HepG2 (cell line): Measurements from ENCODE around the gene POLRMT. TPM values are rescaled to one million over a fixed set of nuclear protein-coding genes. Genes with fewer than 3 reads are reported as not detected.

ENCODE experiments used
- AGO1 ChIP-seq: fragments of 200-400 bp; formaldehyde crosslinking; IDR thresholded peaks from 2 replicates; pipeline ENCODE4 v1.6.1; 2017; ENCODE audit warnings: mild to moderate bottlenecking, low read depth, low read length, moderate library complexity; ENCODE audit not compliant: poor library complexity, severe bottlenecking
- ETV5 ChIP-seq: IDR thresholded peaks from 2 replicates; pipeline ENCODE4 v1.6.1; 2018; ENCODE audit warnings: missing biosample characterization, missing genetic modification reagents, inconsistent platforms, borderline replicate concordance
- FOXJ3 ChIP-seq: sonication (generic); formaldehyde crosslinking; IDR thresholded peaks from 2 replicates; pipeline ENCODE4 v1.4.0; 2020; ENCODE audit warnings: missing genetic modification reagents, mild to moderate bottlenecking, borderline replicate concordance
- FOXK2 ChIP-seq: fragments of 450-650 bp; IDR thresholded peaks from 2 replicates; pipeline ENCODE4 v1.6.1; 2016
- GATAD2A ChIP-seq: IDR thresholded peaks from 2 replicates; pipeline ENCODE4 v1.6.1; 2016
- HNRNPLL ChIP-seq: fragments of 200-400 bp; formaldehyde crosslinking; IDR thresholded peaks from 2 replicates; pipeline ENCODE4 v1.6.1; 2017; ENCODE audit warnings: mild to moderate bottlenecking, low read depth, low read length; ENCODE audit not compliant: poor library complexity, severe bottlenecking
- HOXA5 ChIP-seq: sonication (generic); formaldehyde crosslinking; IDR thresholded peaks from 2 replicates; pipeline ENCODE4 v1.4.0; 2020; ENCODE audit warnings: missing genetic modification reagents
- KAT8 ChIP-seq: IDR thresholded peaks from 2 replicates; pipeline ENCODE4 v1.6.1; 2016; ENCODE audit warnings: missing genetic modification reagents, missing compliant biosample characterization
- KDM4B ChIP-seq: sonication (generic); formaldehyde crosslinking; IDR thresholded peaks from 2 replicates; pipeline ENCODE4 v1.4.0; 2020; ENCODE audit warnings: missing genetic modification reagents
- LCORL ChIP-seq, 2 experiments: fragments of 450-650 bp in 1 of 2; sonication (generic) in 1 of 2; formaldehyde crosslinking in 1 of 2; IDR thresholded peaks; 2 replicates each; pipeline versions ENCODE4 v1.5.0 to v1.6.1; 2017 to 2020; ENCODE audit warnings: antibody characterized with exemption in 1 of 2, missing genetic modification reagents in 1 of 2
- NFKBIZ ChIP-seq: IDR thresholded peaks from 2 replicates; pipeline ENCODE4 v1.6.1; 2018; ENCODE audit warnings: missing genetic modification reagents, missing compliant biosample characterization
- SETDB1 ChIP-seq: sonication (generic); formaldehyde crosslinking; IDR thresholded peaks from 2 replicates; pipeline ENCODE4 v1.5.1; 2020; ENCODE audit warnings: missing genetic modification reagents, mild to moderate bottlenecking, borderline replicate concordance
- SOX13 ChIP-seq, 3 experiments: fragments of 450-650 bp in 1 of 3; sonication (generic) in 1 of 3; formaldehyde crosslinking in 1 of 3; IDR thresholded peaks in 2 of 3; conservative IDR thresholded peaks in 1 of 3; 2 replicates each; pipeline versions ENCODE4 v1.5.0 to v1.6.1; 2016 to 2020; ENCODE audit warnings: antibody characterized with exemption in 1 of 3, mild to moderate bottlenecking in 1 of 3, missing compliant biosample characterization in 1 of 3, missing genetic modification reagents in 1 of 3, moderate library complexity in 1 of 3
- SYNCRIP ChIP-seq: fragments of 200-400 bp; formaldehyde crosslinking; IDR thresholded peaks from 2 replicates; pipeline ENCODE4 v1.6.1; 2018; ENCODE audit warnings: mild to moderate bottlenecking, low read depth, low read length; ENCODE audit not compliant: insufficient read depth
- TOPORS ChIP-seq: sonication (generic); formaldehyde crosslinking; IDR thresholded peaks from 2 replicates; pipeline ENCODE4 v1.8.0; 2023; ENCODE audit warnings: mild to moderate bottlenecking, missing genetic modification reagents
- ZBTB25 ChIP-seq: IDR thresholded peaks from 2 replicates; pipeline ENCODE4 v1.6.1; 2018; ENCODE audit warnings: missing genetic modification reagents
- ZBTB37 ChIP-seq: sonication (generic); formaldehyde crosslinking; IDR thresholded peaks from 2 replicates; pipeline ENCODE4 v1.4.0; 2020; ENCODE audit warnings: mild to moderate bottlenecking, missing genetic modification reagents
- ZNF121 ChIP-seq: sonication (generic); formaldehyde crosslinking; IDR thresholded peaks from 2 replicates; pipeline ENCODE4 v1.5.0; 2020; ENCODE audit warnings: mild to moderate bottlenecking, missing genetic modification reagents
- ZNF143 ChIP-seq: sonication (generic); formaldehyde crosslinking; IDR thresholded peaks from 2 replicates; pipeline ENCODE4 v1.4.0; 2020; ENCODE audit warnings: missing genetic modification reagents
- ZSCAN25 ChIP-seq: sonication (generic); formaldehyde crosslinking; IDR thresholded peaks from 2 replicates; pipeline ENCODE4 v1.8.0; 2022; ENCODE audit warnings: mild to moderate bottlenecking, missing genetic modification reagents
- polyA plus RNA-seq, 8 experiments: library from polyadenylated mRNA; depleted of rRNA in 3 of 8; stranded (reverse) in 7 of 8; unstranded in 1 of 8; fragments of >200 nt; fragmentation: Illumina TruSeq in 4 of 8; extraction: Trizol in 4 of 8; gene quantifications; 2 replicates each; pipeline versions ENCODE4 v1.2.1 to v1.2.3, GENCODE V29; 2011 to 2016; ENCODE audit warnings: low read depth in 4 of 8, missing spikeins in 1 of 8, mixed read lengths in 1 of 8; ENCODE audit not compliant: insufficient read depth in 1 of 8
- total RNA-seq, 5 experiments: library from RNA; depleted of rRNA; stranded (reverse); fragments of >200 nt; fragmentation: Illumina TruSeq; extraction: Trizol; gene quantifications; 2 replicates each; pipeline ENCODE4 v1.2.3, GENCODE V29; 2016; ENCODE audit warnings: low read depth in 1 of 5
- TF ChIP-seq, protein P1 (sequence below): IDR thresholded peaks from 2 replicates; pipeline ENCODE4 v1.4.0; 2020; ENCODE audit warnings: mild to moderate bottlenecking, missing genetic modification reagents
- TF ChIP-seq, protein P2 (sequence below): IDR thresholded peaks from 2 replicates; pipeline ENCODE4 v1.6.1; 2016; ENCODE audit warnings: control low read depth

The POLRMT gene
- total and polyA plus RNA-seq, 2 of the 13 experiments (the other 11 are each of a cell fraction or from before 2014, with no cell fraction given): 78.0 to 101 TPM

DNA sequence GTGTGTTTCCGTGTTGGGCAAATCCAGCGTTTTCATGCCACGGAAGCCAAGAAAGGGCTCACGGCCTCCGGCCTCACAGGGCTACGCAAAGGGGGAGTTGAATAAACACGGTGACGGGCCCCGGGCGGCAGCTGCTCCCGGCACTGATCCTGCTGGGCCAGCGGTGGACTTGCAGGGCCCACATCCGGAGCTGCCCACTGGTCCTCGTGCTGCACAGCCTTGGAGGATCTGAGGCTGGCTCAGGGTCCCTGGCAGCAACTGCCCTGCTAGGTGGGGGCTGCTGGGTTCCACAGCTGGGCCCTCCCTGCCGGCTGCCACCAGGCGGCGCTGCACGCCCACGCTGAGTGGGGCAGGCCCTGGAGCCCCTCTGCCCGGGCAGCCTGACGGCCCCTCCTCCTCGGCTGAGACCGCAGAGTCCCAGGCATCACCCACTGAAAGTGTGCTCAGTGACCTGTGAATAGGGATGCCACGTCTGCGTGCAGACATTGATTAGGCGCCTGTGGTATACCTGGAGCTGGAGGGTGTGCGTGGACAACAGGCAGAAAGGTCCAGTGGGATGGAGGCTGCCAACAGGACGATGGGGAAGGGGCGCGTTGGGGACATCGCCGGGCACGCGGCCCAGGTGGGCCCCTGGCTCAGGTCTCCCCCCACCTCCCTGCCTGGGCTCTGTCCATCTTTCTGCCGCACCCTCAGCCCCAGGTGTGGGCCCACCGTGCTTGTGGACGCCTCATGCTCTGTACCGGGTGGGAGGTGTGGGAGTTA lies 48.9 kb downstream of the POLRMT start (continued):
- TF ChIP-seq ZBTB25 (CRISPR knock-in tag) (no peak), FOXJ3 (CRISPR knock-in tag) (peak; percentile 53; the same call in 1 of the 2 replicates), SYNCRIP (no peak), ZBTB37 (CRISPR knock-in tag) (no peak), TOPORS (CRISPR knock-in tag) (0 out of 2 replicates have a peak, but pooled peaks have one; percentile 49), SETDB1 (CRISPR knock-in tag) (no peak), LCORL (IDR thresholded peaks at IDR 0.05) (no peak), LCORL (CRISPR knock-in tag; IDR thresholded peaks at IDR 0.05) (peak; percentile 81), FOXK2 (no peak), ZSCAN25 (CRISPR knock-in tag) (peak; percentile 84), GATAD2A (CRISPR knock-in tag) (peak; percentile 55; the same call in 1 of the 2 replicates), HOXA5 (0 out of 2 replicates have a peak, but pooled peaks have one; percentile 32), KAT8 (CRISPR knock-in tag) (peak; percentile 47; the same call in 1 of the 2 replicates), AGO1 (peak; percentile 98), ZNF121 (CRISPR knock-in tag) (no peak), SOX13 (IDR thresholded peaks at IDR 0.05) (no peak), SOX13 (CRISPR knock-in tag; conservative IDR thresholded peaks at IDR 0.05 in 1 of 2, IDR thresholded peaks at IDR 0.05 in 1 of 2) (peak in 1 of 2 experiments; percentile 24; a peak in 1 of 4 replicates), HNRNPLL (peak; percentile 35), NFKBIZ (CRISPR knock-in tag) (no peak), ETV5 (CRISPR knock-in tag) (peak; percentile 30; the same call in 1 of the 2 replicates), KDM4B (CRISPR knock-in tag) (peak; percentile 27; the same call in 1 of the 2 replicates), ZNF143 (CRISPR knock-in tag) (no peak)
- TF ChIP-seq, protein P1, sequence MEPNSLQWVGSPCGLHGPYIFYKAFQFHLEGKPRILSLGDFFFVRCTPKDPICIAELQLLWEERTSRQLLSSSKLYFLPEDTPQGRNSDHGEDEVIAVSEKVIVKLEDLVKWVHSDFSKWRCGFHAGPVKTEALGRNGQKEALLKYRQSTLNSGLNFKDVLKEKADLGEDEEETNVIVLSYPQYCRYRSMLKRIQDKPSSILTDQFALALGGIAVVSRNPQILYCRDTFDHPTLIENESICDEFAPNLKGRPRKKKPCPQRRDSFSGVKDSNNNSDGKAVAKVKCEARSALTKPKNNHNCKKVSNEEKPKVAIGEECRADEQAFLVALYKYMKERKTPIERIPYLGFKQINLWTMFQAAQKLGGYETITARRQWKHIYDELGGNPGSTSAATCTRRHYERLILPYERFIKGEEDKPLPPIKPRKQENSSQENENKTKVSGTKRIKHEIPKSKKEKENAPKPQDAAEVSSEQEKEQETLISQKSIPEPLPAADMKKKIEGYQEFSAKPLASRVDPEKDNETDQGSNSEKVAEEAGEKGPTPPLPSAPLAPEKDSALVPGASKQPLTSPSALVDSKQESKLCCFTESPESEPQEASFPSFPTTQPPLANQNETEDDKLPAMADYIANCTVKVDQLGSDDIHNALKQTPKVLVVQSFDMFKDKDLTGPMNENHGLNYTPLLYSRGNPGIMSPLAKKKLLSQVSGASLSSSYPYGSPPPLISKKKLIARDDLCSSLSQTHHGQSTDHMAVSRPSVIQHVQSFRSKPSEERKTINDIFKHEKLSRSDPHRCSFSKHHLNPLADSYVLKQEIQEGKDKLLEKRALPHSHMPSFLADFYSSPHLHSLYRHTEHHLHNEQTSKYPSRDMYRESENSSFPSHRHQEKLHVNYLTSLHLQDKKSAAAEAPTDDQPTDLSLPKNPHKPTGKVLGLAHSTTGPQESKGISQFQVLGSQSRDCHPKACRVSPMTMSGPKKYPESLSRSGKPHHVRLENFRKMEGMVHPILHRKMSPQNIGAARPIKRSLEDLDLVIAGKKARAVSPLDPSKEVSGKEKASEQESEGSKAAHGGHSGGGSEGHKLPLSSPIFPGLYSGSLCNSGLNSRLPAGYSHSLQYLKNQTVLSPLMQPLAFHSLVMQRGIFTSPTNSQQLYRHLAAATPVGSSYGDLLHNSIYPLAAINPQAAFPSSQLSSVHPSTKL: peak; percentile 19; the same call in 1 of the 2 replicates
- TF ChIP-seq, protein P2, sequence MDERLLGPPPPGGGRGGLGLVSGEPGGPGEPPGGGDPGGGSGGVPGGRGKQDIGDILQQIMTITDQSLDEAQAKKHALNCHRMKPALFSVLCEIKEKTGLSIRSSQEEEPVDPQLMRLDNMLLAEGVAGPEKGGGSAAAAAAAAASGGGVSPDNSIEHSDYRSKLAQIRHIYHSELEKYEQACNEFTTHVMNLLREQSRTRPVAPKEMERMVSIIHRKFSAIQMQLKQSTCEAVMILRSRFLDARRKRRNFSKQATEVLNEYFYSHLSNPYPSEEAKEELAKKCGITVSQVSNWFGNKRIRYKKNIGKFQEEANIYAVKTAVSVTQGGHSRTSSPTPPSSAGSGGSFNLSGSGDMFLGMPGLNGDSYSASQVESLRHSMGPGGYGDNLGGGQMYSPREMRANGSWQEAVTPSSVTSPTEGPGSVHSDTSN (CRISPR knock-in tag): no peak
